GM21381 (cell line): ENCODE measurements around the gene THSD7B.

ENCODE experiments used
- ATAC-seq: cut with Tn5 transposase; IDR thresholded peaks from one replicate; pipeline ENCODE4 v1.9.1; 2021; ENCODE audit warnings: mild to moderate bottlenecking, moderate library complexity; ENCODE audit not compliant: unreplicated experiment

The THSD7B gene

GRCh38 chr2:137133225-137133624 lies 367.9 kb downstream of the THSD7B start:
- ATAC-seq = no peak

- ATAC-seq = no peak
Observed at GRCh38 chr2:137138263-137138662, 372.9 kb downstream of the THSD7B start.

GRCh38 chr2:137151731-137152130 lies 386.4 kb downstream of the THSD7B start:
- no peak for ATAC-seq

GRCh38 chr2:137154946-137155345 lies 389.6 kb downstream of the THSD7B start:
- no peak for ATAC-seq

GRCh38 chr2:137155356-137156104 lies 390.2 kb downstream of the THSD7B start:
- ATAC-seq = no peak

- no peak for ATAC-seq
Observed at GRCh38 chr2:137156221-137156844, 391.0 kb downstream of the THSD7B start.

GRCh38 chr2:137157851-137158250 lies 392.5 kb downstream of the THSD7B start:
- no peak for ATAC-seq

GRCh38 chr2:137161250-137161649 lies 395.9 kb downstream of the THSD7B start:
- ATAC-seq = no peak

GRCh38 chr2:137165968-137166367 lies 400.6 kb downstream of the THSD7B start:
- ATAC-seq = no peak

GRCh38 chr2:137167651-137168050 lies 402.3 kb downstream of the THSD7B start:
- ATAC-seq = no peak

GRCh38 chr2:137168552-137168951 lies 403.2 kb downstream of the THSD7B start:
- ATAC-seq = no peak

GRCh38 chr2:137172162-137172561 lies 406.8 kb downstream of the THSD7B start:
- ATAC-seq = no peak

GRCh38 chr2:137173463-137173862 lies 408.1 kb downstream of the THSD7B start:
- peak; percentile 92 for ATAC-seq

- no peak for ATAC-seq
Observed at GRCh38 chr2:137175246-137175645, 409.9 kb downstream of the THSD7B start.

GRCh38 chr2:137178951-137179377 lies 413.6 kb downstream of the THSD7B start:
- ATAC-seq = no peak

- no peak for ATAC-seq
Observed at GRCh38 chr2:137179542-137179941, 414.2 kb downstream of the THSD7B start.

- no peak for ATAC-seq
Observed at GRCh38 chr2:137180012-137180411, 414.7 kb downstream of the THSD7B start.

- ATAC-seq = no peak
Observed at GRCh38 chr2:137181370-137181769, 416.0 kb downstream of the THSD7B start.

GRCh38 chr2:137182071-137182470 lies 416.7 kb downstream of the THSD7B start:
- no peak for ATAC-seq

- no peak for ATAC-seq
Observed at GRCh38 chr2:137183206-137183898, 418.0 kb downstream of the THSD7B start.

GRCh38 chr2:137185378-137186078 lies 420.2 kb downstream of the THSD7B start:
- no peak for ATAC-seq
